OCI-LY7 (cell line): Measurements from ENCODE around the gene MAPK8IP2.

Source experiments
- EZH2phosphoT487 ChIP-seq: fragments of 200-600 bp; sonication (generic); IDR thresholded peaks from 2 replicates; pipeline ENCODE4 v1.6.1; 2018; ENCODE audit warnings: low read depth, borderline replicate concordance, mild to moderate bottlenecking, mixed run types, antibody characterized with exemption, low read length, moderate library complexity, mixed read lengths
- TF ChIP-seq, protein P1 (sequence below): fragments of 200-600 bp; sonication (generic); conservative IDR thresholded peaks from 2 replicates; pipeline ENCODE4 v1.5.1; 2014; ENCODE audit warnings: mild to moderate bottlenecking, antibody characterized with exemption, low read length, moderate library complexity, mixed read lengths

DNA sequence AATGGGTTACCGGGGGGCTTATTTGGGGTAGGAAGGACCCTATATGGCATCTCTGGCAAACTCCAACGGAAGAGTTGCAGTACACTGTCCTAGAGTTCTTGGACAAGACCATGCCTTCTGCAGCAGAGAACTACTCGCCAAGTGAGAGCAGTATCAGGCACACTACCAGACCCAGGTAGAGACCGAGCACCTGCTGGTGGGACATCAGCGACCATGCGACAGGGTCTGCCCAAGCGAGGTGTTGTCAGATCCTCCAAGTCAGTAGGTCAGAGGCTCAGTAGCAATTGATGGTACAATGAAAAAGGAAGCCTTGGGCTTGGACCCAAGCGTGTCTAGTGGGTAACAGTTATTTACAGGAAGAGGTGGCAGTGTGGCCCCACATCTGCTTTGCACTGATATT, 14.8 kb upstream of the MAPK8IP2 start:
- TF ChIP-seq, protein P1, sequence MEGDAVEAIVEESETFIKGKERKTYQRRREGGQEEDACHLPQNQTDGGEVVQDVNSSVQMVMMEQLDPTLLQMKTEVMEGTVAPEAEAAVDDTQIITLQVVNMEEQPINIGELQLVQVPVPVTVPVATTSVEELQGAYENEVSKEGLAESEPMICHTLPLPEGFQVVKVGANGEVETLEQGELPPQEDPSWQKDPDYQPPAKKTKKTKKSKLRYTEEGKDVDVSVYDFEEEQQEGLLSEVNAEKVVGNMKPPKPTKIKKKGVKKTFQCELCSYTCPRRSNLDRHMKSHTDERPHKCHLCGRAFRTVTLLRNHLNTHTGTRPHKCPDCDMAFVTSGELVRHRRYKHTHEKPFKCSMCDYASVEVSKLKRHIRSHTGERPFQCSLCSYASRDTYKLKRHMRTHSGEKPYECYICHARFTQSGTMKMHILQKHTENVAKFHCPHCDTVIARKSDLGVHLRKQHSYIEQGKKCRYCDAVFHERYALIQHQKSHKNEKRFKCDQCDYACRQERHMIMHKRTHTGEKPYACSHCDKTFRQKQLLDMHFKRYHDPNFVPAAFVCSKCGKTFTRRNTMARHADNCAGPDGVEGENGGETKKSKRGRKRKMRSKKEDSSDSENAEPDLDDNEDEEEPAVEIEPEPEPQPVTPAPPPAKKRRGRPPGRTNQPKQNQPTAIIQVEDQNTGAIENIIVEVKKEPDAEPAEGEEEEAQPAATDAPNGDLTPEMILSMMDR = no peak
- no peak for TF ChIP-seq EZH2phosphoT487
